ENCODE results near the gene ZCCHC24. TPM values are rescaled to one million over a fixed set of nuclear protein-coding genes. Genes with fewer than 3 reads are reported as not detected.

The ZCCHC24 gene
- total RNA-seq, 4 donors from 2014 or later: 32.8 to 122 (median 37.7) TPM

DNA sequence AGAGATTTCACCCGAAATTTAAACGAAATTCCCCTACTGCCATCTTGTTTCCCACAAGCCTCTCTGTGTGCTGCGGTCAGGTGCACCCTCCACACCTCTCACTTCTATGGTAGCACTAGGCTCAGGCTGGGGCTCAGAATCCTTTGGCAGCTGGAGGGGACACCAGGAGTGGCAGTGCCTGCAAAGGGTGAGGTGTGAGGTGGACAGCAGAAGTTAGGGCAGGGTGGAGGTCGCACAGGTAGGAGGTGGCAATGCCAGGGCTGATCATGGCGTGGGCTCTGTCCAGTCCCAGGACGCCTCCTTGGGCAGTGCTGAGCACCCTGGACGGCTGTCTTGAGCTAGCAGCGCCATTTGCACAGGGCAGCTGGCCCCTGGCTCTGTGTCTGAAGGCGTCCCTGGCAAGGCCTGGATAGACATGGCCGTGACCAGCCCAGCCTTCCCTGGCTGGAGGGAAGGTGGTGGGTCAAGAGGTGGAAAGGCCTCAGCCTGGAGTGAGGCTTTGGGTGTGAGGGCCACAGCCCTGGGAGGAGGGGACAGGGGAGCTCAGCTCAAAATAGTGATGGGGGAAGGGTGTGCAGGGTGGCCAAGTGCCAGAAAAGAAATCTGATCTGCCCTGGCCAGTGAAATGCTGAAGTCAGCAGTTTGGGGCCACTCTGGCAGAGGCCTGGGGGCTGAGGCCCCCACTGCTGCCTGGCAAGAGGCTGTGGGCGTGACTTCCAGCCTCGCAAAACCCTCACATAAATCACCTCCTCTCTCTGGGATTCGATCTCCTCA lies 40.0 kb downstream of the ZCCHC24 start:
- DNase-seq: peak; percentile 60 to 68
- no peaks in the 10 kb centered on the region for H3K36me3 ChIP-seq
- H3K9me3 ChIP-seq: no peaks in the 10 kb centered on the region
- no peaks in the 10 kb centered on the region for H3K27me3 ChIP-seq
- no peak for TF ChIP-seq POLR2A (IDR thresholded peaks at IDR 0.05)
- TF ChIP-seq, protein P1, sequence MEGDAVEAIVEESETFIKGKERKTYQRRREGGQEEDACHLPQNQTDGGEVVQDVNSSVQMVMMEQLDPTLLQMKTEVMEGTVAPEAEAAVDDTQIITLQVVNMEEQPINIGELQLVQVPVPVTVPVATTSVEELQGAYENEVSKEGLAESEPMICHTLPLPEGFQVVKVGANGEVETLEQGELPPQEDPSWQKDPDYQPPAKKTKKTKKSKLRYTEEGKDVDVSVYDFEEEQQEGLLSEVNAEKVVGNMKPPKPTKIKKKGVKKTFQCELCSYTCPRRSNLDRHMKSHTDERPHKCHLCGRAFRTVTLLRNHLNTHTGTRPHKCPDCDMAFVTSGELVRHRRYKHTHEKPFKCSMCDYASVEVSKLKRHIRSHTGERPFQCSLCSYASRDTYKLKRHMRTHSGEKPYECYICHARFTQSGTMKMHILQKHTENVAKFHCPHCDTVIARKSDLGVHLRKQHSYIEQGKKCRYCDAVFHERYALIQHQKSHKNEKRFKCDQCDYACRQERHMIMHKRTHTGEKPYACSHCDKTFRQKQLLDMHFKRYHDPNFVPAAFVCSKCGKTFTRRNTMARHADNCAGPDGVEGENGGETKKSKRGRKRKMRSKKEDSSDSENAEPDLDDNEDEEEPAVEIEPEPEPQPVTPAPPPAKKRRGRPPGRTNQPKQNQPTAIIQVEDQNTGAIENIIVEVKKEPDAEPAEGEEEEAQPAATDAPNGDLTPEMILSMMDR (IDR thresholded peaks at IDR 0.05): no peak
- H3K4me1 ChIP-seq: peaks cover 59 to 66% of the 10 kb centered on the region in 2 donors
- no peak overlapping the region for H3K27ac ChIP-seq
- no peak overlapping the region for H3K4me3 ChIP-seq
- intact Hi-C loops (cut with DNase I; ENCODE audit: low total_unique reads): no loop called here

DNA sequence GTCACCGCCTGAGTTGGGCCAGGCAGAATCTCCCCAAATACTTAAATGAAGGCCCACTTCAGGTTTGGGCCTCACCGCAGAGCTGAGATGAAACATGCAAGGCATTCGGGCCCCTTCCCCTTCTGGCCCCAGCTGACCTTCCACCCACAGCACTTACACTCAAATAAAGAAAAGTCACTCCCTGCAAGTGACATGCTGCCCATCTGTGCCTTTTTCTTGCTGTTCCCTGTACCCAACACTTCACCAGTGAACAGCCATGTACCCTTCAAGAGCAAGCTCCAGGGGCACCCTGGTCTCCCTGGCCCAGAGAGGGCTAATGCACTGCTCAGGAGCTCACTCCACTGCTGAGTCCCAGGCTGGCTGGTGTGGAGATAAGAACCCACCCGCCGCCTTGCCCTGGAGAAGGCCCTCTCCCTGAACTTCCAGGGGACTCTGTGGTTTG lies 40.7 kb downstream of the ZCCHC24 start:
- TF ChIP-seq POLR2A (IDR thresholded peaks at IDR 0.05): no peak
- TF ChIP-seq, protein P1 (IDR thresholded peaks at IDR 0.05): no peak
- no peak overlapping the region for H3K27ac ChIP-seq
- H3K4me3 ChIP-seq: no peak overlapping the region
- H3K4me1 ChIP-seq: peaks cover 66 to 67% of the 10 kb centered on the region in 2 donors
- no peaks in the 10 kb centered on the region for H3K9me3 ChIP-seq
- H3K27me3 ChIP-seq: no peaks in the 10 kb centered on the region
- intact Hi-C loops (cut with DNase I; ENCODE audit: low total_unique reads): no loop called here
- DNase-seq: peak; percentile 19 to 20
- no peaks in the 10 kb centered on the region for H3K36me3 ChIP-seq

DNA sequence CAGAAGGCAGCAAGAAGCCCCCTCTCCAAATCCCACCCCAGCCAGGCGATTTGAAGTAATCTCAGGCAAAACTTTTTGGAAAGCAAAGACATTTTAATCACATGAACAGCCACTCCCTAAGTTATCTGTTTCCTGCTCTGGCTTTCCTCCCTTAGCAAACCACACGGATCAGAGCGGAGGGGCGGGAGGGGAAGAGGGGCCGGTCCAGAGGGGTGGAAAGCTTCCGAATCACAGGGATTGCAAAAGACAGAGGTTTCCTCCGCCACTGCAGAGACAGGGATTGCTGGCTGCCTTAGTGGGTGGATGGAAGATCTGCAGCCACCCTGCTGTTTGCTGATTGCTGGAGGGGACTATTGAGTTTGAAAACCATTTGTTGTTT lies 41.2 kb downstream of the ZCCHC24 start:
- TF ChIP-seq, protein P1 (IDR thresholded peaks at IDR 0.05): peak in 1 of 4 experiments; percentile 18
- TF ChIP-seq POLR2A (IDR thresholded peaks at IDR 0.05): no peak
- intact Hi-C loops (cut with DNase I; ENCODE audit: low total_unique reads): no loop called here
- Histone ChIP-seq H3K4me1 (peaks cover 63 to 67% of the 10 kb centered on the region in 2 donors), H3K27me3 (no peaks in the 10 kb centered on the region), H3K4me3 (no peak overlapping the region), H3K9me3 (no peaks in the 10 kb centered on the region), H3K36me3 (no peaks in the 10 kb centered on the region), H3K27ac (no peak overlapping the region)
- DNase-seq: peak; percentile 88 to 91

DNA sequence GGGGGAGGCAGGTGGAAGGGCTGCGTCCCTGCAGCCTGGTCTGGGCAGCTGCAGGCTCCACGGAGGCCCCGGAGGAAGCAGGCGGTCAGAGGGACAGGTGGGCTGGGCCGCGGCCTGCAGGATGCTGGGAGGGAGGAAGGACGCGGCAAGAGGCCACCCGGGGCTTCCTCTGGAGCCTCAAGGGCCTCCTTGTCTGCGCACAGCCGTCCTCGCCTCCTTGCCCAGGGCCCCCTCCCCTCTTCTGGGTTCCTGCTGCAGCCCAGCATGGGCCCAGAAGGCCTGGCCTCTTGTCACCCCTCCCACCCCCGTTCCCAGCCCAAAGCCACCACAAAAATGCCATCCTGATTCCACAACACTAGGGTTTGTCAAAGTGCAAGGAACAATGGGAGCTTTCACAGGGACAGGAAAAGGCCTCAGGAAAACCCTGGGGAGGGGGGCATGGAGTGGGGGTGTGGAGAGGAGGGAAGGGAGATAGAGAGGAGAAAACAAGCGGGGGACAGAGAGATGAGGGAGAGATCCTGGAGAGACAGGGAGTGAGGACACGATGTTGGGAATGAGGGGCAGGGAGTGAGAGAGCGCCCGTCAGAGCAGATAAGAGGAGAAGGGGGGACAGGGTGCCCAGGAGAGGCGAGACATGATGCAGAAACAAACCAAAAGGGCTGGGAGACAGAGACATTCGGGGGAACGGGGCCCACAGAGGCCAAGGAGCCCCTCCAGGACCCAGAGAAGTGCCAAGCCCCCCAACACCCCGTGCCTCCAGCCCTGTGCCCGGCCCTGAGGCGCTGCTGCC lies 41.8 kb downstream of the ZCCHC24 start:
- Histone ChIP-seq H3K9me3 (no peaks in the 10 kb centered on the region), H3K36me3 (no peaks in the 10 kb centered on the region), H3K4me3 (no peak overlapping the region), H3K4me1 (peaks cover 57 to 70% of the 10 kb centered on the region in 2 donors), H3K27ac (no peak overlapping the region), H3K27me3 (no peaks in the 10 kb centered on the region)
- intact Hi-C loops (cut with DNase I; ENCODE audit: low total_unique reads): no loop called here
- no peak for TF ChIP-seq POLR2A (IDR thresholded peaks at IDR 0.05)
- peak; percentile 44 to 61 for DNase-seq

DNA sequence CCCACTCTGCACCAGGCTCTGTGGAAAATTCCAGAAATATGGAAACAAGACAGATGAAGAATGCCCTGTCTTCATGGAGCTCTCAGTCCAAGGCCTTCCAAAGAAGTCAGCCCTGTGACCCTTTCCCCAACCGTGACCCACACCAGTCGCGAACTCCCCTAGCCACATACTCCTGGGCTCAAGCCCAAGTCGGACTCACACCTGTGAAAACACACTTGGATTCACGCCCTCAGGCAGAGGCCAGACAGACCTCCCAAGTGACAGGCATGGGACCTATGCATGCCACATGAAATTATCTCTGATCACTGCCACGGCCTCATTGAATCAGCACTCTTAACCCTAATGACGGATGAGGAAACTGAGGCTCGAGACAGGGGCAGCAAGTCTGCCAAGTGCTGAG lies 42.5 kb downstream of the ZCCHC24 start:
- DNase-seq: peak; percentile 17 to 31
- H3K4me1 ChIP-seq: peaks cover 59 to 77% of the 10 kb centered on the region in 2 donors
- no peak overlapping the region for H3K27ac ChIP-seq
- no peaks in the 10 kb centered on the region for H3K9me3 ChIP-seq
- TF ChIP-seq, protein P1 (IDR thresholded peaks at IDR 0.05): no peak
- no peak for TF ChIP-seq POLR2A (IDR thresholded peaks at IDR 0.05)
- no peaks in the 10 kb centered on the region for H3K36me3 ChIP-seq
- H3K27me3 ChIP-seq: no peaks in the 10 kb centered on the region
- no peak overlapping the region for H3K4me3 ChIP-seq
- intact Hi-C loops (cut with DNase I; ENCODE audit: low total_unique reads): no loop called here
